H1 (cell line): ENCODE measurements around the gene SAG. TPM values are rescaled to one million over a fixed set of nuclear protein-coding genes. Genes with fewer than 3 reads are reported as not detected.

Experiments
- CTCF ChIA-PET: fragments of 300-600 bp; sonication (Branson Sonifier 250); formaldehyde crosslinking; loops from one replicate; lab custom pipeline; 2021; ENCODE audit not compliant: partially characterized antibody; lab: Charles Lee
- POLR2A ChIA-PET: fragments of 300-600 bp; sonication (Branson Sonifier 250); formaldehyde crosslinking; loops from one replicate; lab custom pipeline; 2021; ENCODE audit warnings: inconsistent platforms; ENCODE audit not compliant: partially characterized antibody; lab: Charles Lee
- DNase-seq, 2 experiments: peaks; one replicate each; pipeline versions ENCODE4 v3.0.0 to v3.0.0-alpha.2; 2010 to 2022; ENCODE audit warnings: low spot score in 2 of 2, low read depth in 1 of 2, mixed read lengths in 1 of 2
- FAIRE-seq: peaks from 2 replicates; lab custom pipeline; 2011; peaks lifted over from hg19 to GRCh38; lab: Jason Lieb, UNC
- H2AFZ ChIP-seq: 2 replicates; pipeline ENCODE4 v1.8.1; 2012; ENCODE audit warnings: low read length, inconsistent platforms
- H2AK5ac ChIP-seq: 2 replicates; pipeline ENCODE4 v1.6.1; 2013; ENCODE audit warnings: low read depth, low read length
- H2BK120ac ChIP-seq: replicated peaks from 2 replicates; pipeline ENCODE3; 2013; ENCODE audit warnings: low read depth, low read length, inconsistent platforms
- H2BK12ac ChIP-seq: 2 replicates; pipeline ENCODE4 v1.6.1; 2013; ENCODE audit warnings: low read depth, low read length
- H2BK15ac ChIP-seq: 2 replicates; pipeline ENCODE4 v1.6.1; 2013; ENCODE audit warnings: low read length
- H2BK20ac ChIP-seq: 2 replicates; pipeline ENCODE4 v1.6.1; 2013; ENCODE audit warnings: low read length
- H2BK5ac ChIP-seq: 2 replicates; pipeline ENCODE4 v1.6.1; 2013; ENCODE audit warnings: low read depth, low read length
- H3K14ac ChIP-seq: 2 replicates; pipeline ENCODE4 v1.6.1; 2013; ENCODE audit warnings: inconsistent platforms; ENCODE audit not compliant: insufficient read length
- H3K18ac ChIP-seq: 2 replicates; pipeline ENCODE4 v1.6.1; 2013; ENCODE audit warnings: low read length; ENCODE audit errors: extremely low read depth
- H3K23ac ChIP-seq: 2 replicates; pipeline ENCODE4 v1.6.1; 2013; ENCODE audit warnings: inconsistent platforms; ENCODE audit not compliant: insufficient read length
- H3K23me2 ChIP-seq: 2 replicates; pipeline ENCODE4 v1.6.1; 2013; ENCODE audit warnings: low read depth, low read length
- H3K27ac ChIP-seq: 2 replicates; pipeline ENCODE4 v1.6.1; 2011; ENCODE audit warnings: low read depth, low read length, inconsistent platforms
- H3K27me3 ChIP-seq, 4 experiments: replicated peaks in 1 of 4; 1 replicate in 1 of 4; 2 replicates in 3 of 4; pipeline versions ENCODE4 v1.6.1 to v1.8.1; 2011 to 2013; ENCODE audit warnings: low read length in 3 of 4, mild to moderate bottlenecking in 3 of 4, inconsistent platforms in 2 of 4, mixed read lengths in 2 of 4, moderate library complexity in 1 of 4; ENCODE audit not compliant: control insufficient read depth in 3 of 4, insufficient read depth in 3 of 4; ENCODE audit errors: extremely low read depth in 1 of 4
- H3K36me3 ChIP-seq, 4 experiments: 2 replicates each; pipeline versions ENCODE4 v1.6.1 to v1.8.1; 2011 to 2013; ENCODE audit warnings: mild to moderate bottlenecking in 4 of 4, low read length in 3 of 4, moderate library complexity in 2 of 4, control low read depth in 1 of 4, inconsistent platforms in 1 of 4; ENCODE audit not compliant: insufficient read depth in 4 of 4, control insufficient read depth in 2 of 4
- H3K4ac ChIP-seq: replicated peaks from 2 replicates; pipeline ENCODE3; 2013; ENCODE audit warnings: low read length, low read depth, mixed read lengths, inconsistent platforms; ENCODE audit not compliant: insufficient read length
- H3K4me1 ChIP-seq, 4 experiments: replicated peaks in 1 of 4; 1 replicate in 1 of 4; 2 replicates in 3 of 4; pipeline versions ENCODE4 v1.6.1 to v1.8.1; 2011 to 2013; ENCODE audit warnings: low read length in 3 of 4, inconsistent platforms in 2 of 4, mixed read lengths in 1 of 4; ENCODE audit not compliant: insufficient read depth in 4 of 4, control insufficient read depth in 3 of 4
- H3K4me2 ChIP-seq, 2 experiments: 2 replicates each; pipeline versions ENCODE4 v1.6.1 to v1.8.1; 2011 to 2013; ENCODE audit warnings: low read depth in 2 of 2, low read length in 2 of 2, control low read depth in 1 of 2, inconsistent platforms in 1 of 2, mild to moderate bottlenecking in 1 of 2; ENCODE audit not compliant: insufficient read depth in 1 of 2
- H3K4me3 ChIP-seq, 4 experiments: fragments of 200-600, 300-600 bp in 1 of 4; sonication (generic), shearing (Covaris generic), sonication (Bioruptor Twin) in 1 of 4; 2 replicates each; pipeline versions ENCODE4 v1.5.1 to v1.8.1; 2011 to 2016; ENCODE audit warnings: low read length in 4 of 4, low read depth in 3 of 4, control low read depth in 2 of 4, inconsistent platforms in 2 of 4, mild to moderate bottlenecking in 2 of 4, mixed read lengths in 1 of 4, moderate library complexity in 1 of 4; ENCODE audit not compliant: insufficient read depth in 2 of 4; ENCODE audit errors: extremely low read depth in 1 of 4
- H3K56ac ChIP-seq: replicated peaks from 2 replicates; pipeline ENCODE3; 2013; ENCODE audit warnings: low read depth, mild to moderate bottlenecking, mixed read lengths, low read length, inconsistent platforms; ENCODE audit not compliant: insufficient read length
- H3K79me1 ChIP-seq: 2 replicates; pipeline ENCODE4 v1.6.1; 2013; ENCODE audit warnings: low read depth, low read length, control low read depth
- H3K79me2 ChIP-seq, 2 experiments: 2 replicates each; pipeline versions ENCODE4 v1.6.1 to v1.8.1; 2012 to 2013; ENCODE audit warnings: low read length in 2 of 2, mild to moderate bottlenecking in 2 of 2, inconsistent platforms in 1 of 2; ENCODE audit not compliant: insufficient read depth in 2 of 2, control insufficient read depth in 1 of 2
- H3K9ac ChIP-seq, 4 experiments: replicated peaks in 1 of 4; 1 replicate in 1 of 4; 2 replicates in 3 of 4; pipeline versions ENCODE4 v1.6.1 to v1.8.1; 2011 to 2013; ENCODE audit warnings: low read depth in 3 of 4, low read length in 3 of 4, control low read depth in 2 of 4, mild to moderate bottlenecking in 2 of 4, moderate library complexity in 2 of 4, inconsistent platforms in 1 of 4; ENCODE audit errors: extremely low read depth in 1 of 4
- H3K9me3 ChIP-seq, 2 experiments: 2 replicates each; pipeline versions ENCODE4 v1.6.1 to v1.8.1; 2012 to 2013; ENCODE audit warnings: mild to moderate bottlenecking in 2 of 2, moderate library complexity in 2 of 2, control low read depth in 1 of 2, inconsistent platforms in 1 of 2, low read depth in 1 of 2, low read length in 1 of 2, mixed read lengths in 1 of 2; ENCODE audit not compliant: insufficient read depth in 2 of 2
- H4K20me1 ChIP-seq, 2 experiments: replicated peaks in 1 of 2; 2 replicates each; pipeline versions ENCODE3 to v1.8.1; 2011 to 2013; ENCODE audit warnings: inconsistent platforms in 2 of 2, low read length in 2 of 2, mild to moderate bottlenecking in 1 of 2; ENCODE audit not compliant: insufficient read depth in 2 of 2, control insufficient read depth in 1 of 2
- H4K5ac ChIP-seq: 2 replicates; pipeline ENCODE4 v1.6.1; 2013; ENCODE audit warnings: low read length, low read depth, mixed read lengths, inconsistent platforms; ENCODE audit not compliant: insufficient read length
- H4K8ac ChIP-seq: 2 replicates; pipeline ENCODE4 v1.8.0; 2013; ENCODE audit warnings: mild to moderate bottlenecking, moderate library complexity, low read length, inconsistent platforms; ENCODE audit not compliant: insufficient read depth; ENCODE audit errors: extremely low read depth
- H4K91ac ChIP-seq: replicated peaks from 2 replicates; pipeline ENCODE3; 2013; ENCODE audit warnings: low read length, mixed read lengths, inconsistent platforms; ENCODE audit not compliant: insufficient read length
- BCL11A ChIP-seq, 2 experiments: IDR thresholded peaks; one replicate each; pipeline ENCODE4 v1.6.1; 2011; ENCODE audit warnings: low read depth in 2 of 2, low read length in 2 of 2, mild to moderate bottlenecking in 2 of 2
- CBX5 ChIP-seq: fragments of 300-800, 300-1000 bp; sonication (generic); IDR thresholded peaks from 2 replicates; pipeline ENCODE4 v1.7.1; 2016; ENCODE audit warnings: antibody characterized with exemption, low read length, low read depth
- CBX8 ChIP-seq: fragments of 300-800, 300-1000 bp; sonication (generic); IDR thresholded peaks from 2 replicates; pipeline ENCODE4 v1.7.1; 2016; ENCODE audit warnings: low read depth, low read length, borderline replicate concordance
- EGR1 ChIP-seq: IDR thresholded peaks from 2 replicates; pipeline ENCODE4 v1.6.1; 2011; ENCODE audit warnings: low read depth, low read length, borderline replicate concordance
- EP300 ChIP-seq, 2 experiments: IDR thresholded peaks; 1 replicate in 1 of 2; 2 replicates in 1 of 2; pipeline ENCODE4 v1.6.1; 2011 to 2012; ENCODE audit warnings: low read depth in 2 of 2, low read length in 2 of 2, mild to moderate bottlenecking in 2 of 2, borderline replicate concordance in 1 of 2, inconsistent platforms in 1 of 2, moderate library complexity in 1 of 2
- POLR2AphosphoS5 ChIP-seq: IDR thresholded peaks from 2 replicates; pipeline ENCODE4 v1.6.1; 2011; ENCODE audit warnings: low read depth, low read length
- RFX5 ChIP-seq: IDR thresholded peaks from 2 replicates; pipeline ENCODE4 v1.6.1; 2011; ENCODE audit warnings: low read depth, low read length, improper control_type of control experiment, borderline replicate concordance
- RNF2 ChIP-seq: fragments of 200-900, 300-1000 bp; sonication (generic); IDR thresholded peaks from 2 replicates; pipeline ENCODE4 v1.7.1; 2016; ENCODE audit warnings: borderline replicate concordance, low read depth, mild to moderate bottlenecking, antibody characterized with exemption, low read length; ENCODE audit not compliant: poor library complexity, severe bottlenecking; ENCODE audit errors: missing control alignments
- RXRA ChIP-seq: IDR thresholded peaks from 2 replicates; pipeline ENCODE4 v1.6.1; 2011; ENCODE audit warnings: low read depth, mild to moderate bottlenecking, low read length, moderate library complexity; ENCODE audit not compliant: insufficient read depth
- SP1 ChIP-seq: IDR thresholded peaks from 2 replicates; pipeline ENCODE4 v1.6.1; 2011; ENCODE audit warnings: low read depth, low read length
- SP4 ChIP-seq: IDR thresholded peaks from 2 replicates; pipeline ENCODE4 v1.6.1; 2012; ENCODE audit warnings: low read length, inconsistent platforms
- TAF7 ChIP-seq: optimal IDR thresholded peaks from 2 replicates; pipeline ENCODE3; 2011; ENCODE audit warnings: low read depth, mild to moderate bottlenecking, inconsistent platforms, low read length, moderate library complexity, borderline replicate concordance
- TEAD4 ChIP-seq: IDR thresholded peaks from 2 replicates; pipeline ENCODE4 v1.6.1; 2012; ENCODE audit warnings: low read depth, low read length, inconsistent platforms, mixed read lengths
- WGBS, 2 experiments: shearing (Covaris generic) in 1 of 2; methylation state at CpG; one replicate each; pipeline versions ENCODE4 v1.1.6 to v1.1.7; 2013 to 2015; ENCODE audit warnings: low lambda C conversion rate in 2 of 2, mixed read lengths in 2 of 2, inconsistent platforms in 1 of 2, low coverage in 1 of 2, missing lambda C conversion rate in 1 of 2; ENCODE audit not compliant: insufficient replicate concordance in 2 of 2, insufficient coverage in 1 of 2, insufficient read length in 1 of 2; ENCODE audit errors: extremely low coverage in 1 of 2, missing lambda C conversion rate in 1 of 2; 5-methylcytosine and 5-hydroxymethylcytosine counted together
- polyA plus RNA-seq, 7 experiments: library from polyadenylated mRNA; depleted of rRNA in 3 of 7; stranded (reverse) in 5 of 7; unstranded in 2 of 7; fragments of >200 nt in 5 of 7; fragments of 200-250 nt in 2 of 7; gene quantifications; 1 replicate in 5 of 7; 2 replicates in 1 of 7; 4 replicates in 1 of 7; pipeline versions ENCODE4 v1.2.1 to v1.2.3, GENCODE V29; 2011 to 2013; ENCODE audit warnings: missing spikeins in 2 of 7, mixed read lengths in 2 of 7
- total RNA-seq: library from RNA; stranded (reverse); fragmentation: NEBNext Ultra II Directional; extraction: Animal tissue kit (Norgen Biotek cat#: 25700); gene quantifications from 2 replicates; pipeline ENCODE4 v1.2.1, GENCODE V29; 2021
- TF ChIP-seq, protein P1 (sequence below): IDR thresholded peaks from 2 replicates; pipeline ENCODE4 v1.6.1; 2012; ENCODE audit warnings: inconsistent platforms

The SAG gene
- total and polyA plus RNA-seq, 2 of the 8 experiments (the other 6 are each of a cell fraction or from before 2014, with no cell fraction given) = not detected

- no peak overlapping the region for H4K5ac ChIP-seq
- no peak overlapping the region for H3K4me2 ChIP-seq
- no peak overlapping the region for H2AK5ac ChIP-seq
- no peaks in the 10 kb centered on the region for H3K9me3 ChIP-seq
- H3K56ac ChIP-seq = no peak overlapping the region
- no peak overlapping the region for H3K9ac ChIP-seq
- H2BK20ac ChIP-seq = no peak overlapping the region
- no peak overlapping the region for H3K4ac ChIP-seq
- H3K79me1 ChIP-seq = no peaks in the 10 kb centered on the region
- H2AFZ ChIP-seq = no peak overlapping the region
- no peak overlapping the region for H2BK120ac ChIP-seq
- DNase-seq (no peak), FAIRE-seq (no peak)
- ChIA-PET CTCF (interaction anchor here (1.5 to 1.7 kb wide), 4 partner anchors 24 to 83 kb away, joined by 5 to 7 read pairs (median 6); no protein-coding TSS in a partner anchor), POLR2A (interaction anchor here (1.1 to 1.2 kb wide), 2 partner anchors 9 to 23 kb away, joined by 3 to 4 read pairs; no protein-coding TSS in a partner anchor)
- H2BK5ac ChIP-seq = no peak overlapping the region
- 88% methylated on average over 7 of the region's 7 CpGs; no CpG with 5 or more reads in 1 of the 2 experiments for WGBS, 2 experiments
- no peaks in the 10 kb centered on the region for H3K27me3 ChIP-seq
- no peaks in the 10 kb centered on the region for H3K23me2 ChIP-seq
- no peak overlapping the region for H3K4me3 ChIP-seq
- no peak overlapping the region for H4K8ac ChIP-seq
- no peak overlapping the region for H3K18ac ChIP-seq
- H3K14ac ChIP-seq = no peak overlapping the region
- no peak overlapping the region for H4K91ac ChIP-seq
- peaks cover 0 to 5% of the 10 kb centered on the region in 2 experiments for H4K20me1 ChIP-seq
- no peak overlapping the region for H3K27ac ChIP-seq
- H3K23ac ChIP-seq = no peak overlapping the region
- no peaks in the 10 kb centered on the region for H3K36me3 ChIP-seq
- no peaks in the 10 kb centered on the region for H3K4me1 ChIP-seq
- no peak overlapping the region for H2BK15ac ChIP-seq
- no peak overlapping the region for H2BK12ac ChIP-seq
- H3K79me2 ChIP-seq = peaks cover 0 to 27% of the 10 kb centered on the region in 2 experiments; a peak in 2 of 4 replicates
- TF ChIP-seq RFX5 = no peak
- TF ChIP-seq RXRA = no peak
- TF ChIP-seq EGR1 = no peak
- no peak for TF ChIP-seq TAF7
- TF ChIP-seq SP4 = no peak
- TF ChIP-seq CBX8 = no peak
- no peak for TF ChIP-seq RNF2
- no peak for TF ChIP-seq POLR2AphosphoS5
- TF ChIP-seq CBX5 = no peak
- TF ChIP-seq TEAD4 = no peak
- no peak for TF ChIP-seq EP300 (IDR thresholded peaks at IDR 0.05; ENCODE audit: borderline replicate concordance in 1 of 2, low read depth in 2 of 2, low read length in 2 of 2)
- no peak for TF ChIP-seq SP1
- TF ChIP-seq, protein P1, sequence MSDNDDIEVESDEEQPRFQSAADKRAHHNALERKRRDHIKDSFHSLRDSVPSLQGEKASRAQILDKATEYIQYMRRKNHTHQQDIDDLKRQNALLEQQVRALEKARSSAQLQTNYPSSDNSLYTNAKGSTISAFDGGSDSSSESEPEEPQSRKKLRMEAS = no peak
- no peak for TF ChIP-seq BCL11A (IDR thresholded peaks at IDR 0.05; ENCODE audit: low read depth in 2 of 2, low read length in 2 of 2)
Observed at GRCh38 chr2:233361297-233361696, 53.7 kb downstream of the SAG start.
